BLaER1 treated with 17β-estradiol and CSF1 and Interleukin-3, amounts not matched to agents 10 nM and 100 nM (cell line): ENCODE results near the gene AKIRIN2.
A peak's percentile ranks its signal among the peaks of the same experiment; 100 is the strongest.

Experiments
- H3K27ac ChIP-seq, 11 experiments: shearing (Covaris generic); formaldehyde crosslinking; 2 replicates each; pipeline ENCODE4 v1.8.1; 2022
- H3K27me3 ChIP-seq, 11 experiments: shearing (Covaris generic); formaldehyde crosslinking; 2 replicates each; pipeline ENCODE4 v1.8.1; 2022
- H3K36me3 ChIP-seq, 11 experiments: shearing (Covaris generic); formaldehyde crosslinking; 2 replicates each; pipeline ENCODE4 v1.8.1; 2022
- H3K4me1 ChIP-seq, 10 experiments: shearing (Covaris generic); formaldehyde crosslinking; 2 replicates each; pipeline ENCODE4 v1.8.1; 2022
- H3K4me2 ChIP-seq, 11 experiments: shearing (Covaris generic); formaldehyde crosslinking; 2 replicates each; pipeline ENCODE4 v1.8.1; 2022
- H3K4me3 ChIP-seq, 10 experiments: shearing (Covaris generic); formaldehyde crosslinking; 2 replicates each; pipeline ENCODE4 v1.8.1; 2022
- H3K9ac ChIP-seq, 11 experiments: shearing (Covaris generic); formaldehyde crosslinking; 2 replicates each; pipeline ENCODE4 v1.8.1; 2022
- H3K9me3 ChIP-seq, 11 experiments: shearing (Covaris generic); formaldehyde crosslinking; replicated peaks in 1 of 11; 2 replicates each; pipeline ENCODE4 v1.8.1; 2022
- H4K20me1 ChIP-seq, 11 experiments: shearing (Covaris generic); formaldehyde crosslinking; 2 replicates each; pipeline ENCODE4 v1.8.1; 2022
- Cebpa-rat ChIP-seq, 11 experiments: shearing (Covaris generic); IDR thresholded peaks; 2 replicates each; pipeline ENCODE4 v1.8.1; 2022

The AKIRIN2 gene

DNA sequence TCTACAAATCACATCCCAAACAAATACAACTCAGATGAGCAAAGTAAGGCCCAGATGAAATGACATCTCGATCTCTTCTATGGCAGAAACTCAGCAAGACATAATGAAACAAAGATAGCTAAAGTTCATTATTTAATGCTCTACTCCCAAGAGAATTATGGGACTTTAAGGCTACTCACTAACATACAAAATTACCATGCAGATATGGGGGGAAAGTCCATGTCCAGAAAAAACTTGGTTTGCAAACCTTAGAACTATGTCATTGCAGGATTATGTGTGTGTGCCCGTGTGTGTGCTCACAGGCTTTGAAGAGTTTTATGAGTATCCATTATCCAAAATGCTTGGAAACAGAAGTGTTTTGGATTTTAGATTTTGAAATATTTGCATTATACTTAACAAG is 34.0 kb downstream of the AKIRIN2 start:
- H3K4me2 ChIP-seq, result no peak overlapping the region
- H3K27me3 ChIP-seq, result no peaks in the 10 kb centered on the region
- TF ChIP-seq Cebpa-rat (IDR thresholded peaks at IDR 0.05), result no peak
- no peak overlapping the region for H3K9ac ChIP-seq
- H3K9me3 ChIP-seq, result no peaks in the 10 kb centered on the region
- peaks cover 0 to 13% (median 0%) of the 10 kb centered on the region in 10 experiments; a peak in 1 of 20 replicates for H3K4me1 ChIP-seq
- H3K36me3 ChIP-seq, result peaks cover 0 to 36% (median 11%) of the 10 kb centered on the region in 11 experiments; a peak in 13 of 22 replicates
- H3K27ac ChIP-seq, result no peak overlapping the region
- H3K4me3 ChIP-seq, result no peak overlapping the region
- H4K20me1 ChIP-seq, result peaks cover 0 to 41% (median 0%) of the 10 kb centered on the region in 11 experiments; a peak in 4 of 22 replicates

DNA sequence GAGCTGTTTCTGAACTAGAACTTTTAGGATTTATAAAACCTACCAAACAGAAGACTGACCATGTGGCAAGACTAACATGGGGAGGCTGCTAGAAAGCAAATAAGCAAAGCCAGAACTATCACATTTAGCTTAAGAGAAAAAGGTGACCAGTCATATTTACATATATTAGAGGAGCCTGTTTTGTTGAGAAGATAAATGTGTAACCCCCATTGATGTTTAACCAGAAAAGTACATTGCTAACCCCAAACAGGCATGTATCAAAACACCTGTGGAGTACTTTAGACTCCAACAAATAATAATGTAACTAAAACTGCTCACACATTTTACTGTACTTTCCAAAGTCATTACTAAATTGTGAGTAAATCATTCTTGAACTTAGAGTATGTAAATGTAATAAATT is 35.0 kb downstream of the AKIRIN2 start:
- Histone ChIP-seq H3K4me2 (no peak overlapping the region), H3K4me3 (no peak overlapping the region), H3K27me3 (no peaks in the 10 kb centered on the region), H3K9ac (no peak overlapping the region), H3K27ac (no peak overlapping the region), H4K20me1 (peaks cover 0 to 31% (median 0%) of the 10 kb centered on the region in 11 experiments; a peak in 3 of 22 replicates), H3K9me3 (no peaks in the 10 kb centered on the region), H3K36me3 (peaks cover 0 to 30% (median 3%) of the 10 kb centered on the region in 11 experiments; a peak in 8 of 22 replicates), H3K4me1 (0 out of 20 replicates have a peak, but pooled peaks cover 0 to 6% (median 0%) of the 10 kb centered on the region in 10 experiments)
- TF ChIP-seq Cebpa-rat (IDR thresholded peaks at IDR 0.05), result no peak

DNA sequence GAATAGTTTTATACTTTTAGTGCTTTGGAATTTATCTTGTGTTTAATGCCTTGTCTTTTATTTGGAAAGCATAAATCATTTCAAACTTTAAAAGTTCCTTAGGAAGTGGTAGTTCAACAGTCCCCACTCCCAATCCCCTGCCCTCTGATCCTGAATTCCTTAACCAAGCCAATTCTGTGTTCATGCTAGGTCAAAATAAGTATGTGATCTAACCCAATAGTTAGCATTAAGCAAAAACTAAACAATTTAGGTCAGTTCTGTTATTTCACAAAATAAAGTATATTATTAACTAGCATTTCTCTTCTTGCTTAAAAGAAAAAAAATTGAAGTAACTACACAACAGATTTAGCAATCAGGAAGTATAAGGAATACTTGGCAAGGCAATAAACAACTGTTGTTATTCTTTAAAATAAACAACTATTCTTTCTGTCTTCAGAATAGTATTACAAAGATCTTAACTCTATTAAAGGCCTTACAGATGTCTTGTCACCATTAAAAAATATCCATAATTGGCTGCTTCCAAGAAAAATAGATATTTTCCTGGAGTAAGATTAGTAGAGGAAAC is 37.0 kb downstream of the AKIRIN2 start:
- Histone ChIP-seq H3K4me1 (no peaks in the 10 kb centered on the region), H3K27ac (no peak overlapping the region), H4K20me1 (peaks cover 0 to 11% (median 0%) of the 10 kb centered on the region in 11 experiments; a peak in 1 of 22 replicates), H3K9me3 (no peaks in the 10 kb centered on the region), H3K4me2 (no peak overlapping the region), H3K27me3 (no peaks in the 10 kb centered on the region), H3K9ac (no peak overlapping the region), H3K36me3 (peaks cover 0 to 15% (median 0%) of the 10 kb centered on the region in 11 experiments; a peak in 2 of 22 replicates), H3K4me3 (no peak overlapping the region)
- TF ChIP-seq Cebpa-rat (IDR thresholded peaks at IDR 0.05), result no peak

DNA sequence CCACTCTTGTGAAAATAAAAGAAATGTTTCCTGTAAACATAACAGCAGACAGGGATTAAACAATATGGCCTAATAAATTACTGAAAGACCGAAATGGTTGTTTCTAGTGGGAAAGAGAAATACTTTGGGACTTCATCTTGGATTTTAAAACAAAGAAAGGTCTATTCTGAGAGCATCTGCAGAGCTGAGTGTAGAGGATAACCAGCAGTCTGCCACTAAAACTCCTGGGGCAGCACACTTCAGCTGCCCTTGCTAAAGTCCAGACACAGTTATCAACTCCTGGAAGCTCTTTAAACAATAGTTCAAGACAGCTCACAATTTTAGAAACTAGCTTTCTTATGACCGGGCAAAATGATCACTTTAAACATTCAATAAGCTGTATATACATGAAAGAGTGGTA is 38.6 kb downstream of the AKIRIN2 start:
- TF ChIP-seq Cebpa-rat (IDR thresholded peaks at IDR 0.05), result no peak
- Histone ChIP-seq H3K9ac (no peak overlapping the region), H3K36me3 (peaks cover 0 to 15% (median 0%) of the 10 kb centered on the region in 11 experiments; a peak in 2 of 22 replicates), H4K20me1 (no peaks in the 10 kb centered on the region; a peak in 1 of 22 replicates), H3K27ac (no peak overlapping the region), H3K4me1 (peaks cover 0 to 4% (median 0%) of the 10 kb centered on the region in 10 experiments; a peak in 2 of 20 replicates), H3K4me3 (no peak overlapping the region), H3K9me3 (no peaks in the 10 kb centered on the region), H3K27me3 (no peaks in the 10 kb centered on the region), H3K4me2 (no peak overlapping the region)

DNA sequence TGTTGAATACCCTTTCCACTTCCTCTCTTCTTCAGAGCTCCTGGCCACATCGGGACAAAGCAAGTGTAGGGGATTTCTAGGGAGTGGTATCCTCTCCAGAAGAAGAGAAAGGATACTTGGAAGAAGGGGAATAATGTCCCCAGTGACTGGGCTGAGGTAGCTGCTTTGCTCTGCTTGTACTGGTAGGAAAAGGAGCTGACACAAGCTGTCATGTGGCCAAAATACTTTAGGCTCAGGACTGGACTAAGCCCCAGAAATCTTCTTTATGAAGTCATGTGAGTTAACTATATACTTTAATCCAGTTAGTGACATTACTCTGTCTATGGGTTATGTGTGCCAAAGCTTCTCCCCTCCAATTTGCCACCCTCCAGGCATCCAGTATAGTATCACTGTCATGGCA is 40.5 kb downstream of the AKIRIN2 start:
- Histone ChIP-seq H4K20me1 (no peaks in the 10 kb centered on the region), H3K4me2 (no peak overlapping the region), H3K9me3 (no peaks in the 10 kb centered on the region), H3K27me3 (no peaks in the 10 kb centered on the region), H3K4me3 (no peak overlapping the region), H3K36me3 (no peaks in the 10 kb centered on the region), H3K27ac (no peak overlapping the region), H3K9ac (no peak overlapping the region), H3K4me1 (peaks cover 0 to 19% (median 15%) of the 10 kb centered on the region in 10 experiments; a peak in 18 of 20 replicates)
- no peak for TF ChIP-seq Cebpa-rat (IDR thresholded peaks at IDR 0.05)

DNA sequence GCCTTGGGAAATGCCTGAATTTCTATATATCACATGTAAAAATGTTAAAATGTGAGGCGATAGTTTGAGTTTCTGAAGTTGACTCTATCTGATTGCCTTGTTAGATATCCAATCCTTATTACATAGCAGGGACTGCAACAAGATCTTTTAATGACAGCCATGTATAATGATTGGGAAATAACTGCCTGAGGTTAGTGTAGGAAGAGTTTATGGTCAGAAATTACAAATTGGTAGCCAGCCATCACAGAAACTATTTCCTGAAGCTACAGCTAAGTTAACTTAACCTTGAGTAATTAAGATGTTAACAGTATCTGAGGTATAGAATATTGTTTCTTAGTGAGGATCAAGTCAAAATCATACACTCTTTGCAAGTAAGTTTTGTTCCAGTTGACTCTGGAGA is 41.0 kb downstream of the AKIRIN2 start:
- Histone ChIP-seq H3K9ac (no peak overlapping the region), H3K27me3 (no peaks in the 10 kb centered on the region), H3K36me3 (no peaks in the 10 kb centered on the region), H3K4me1 (peaks cover 0 to 21% (median 18%) of the 10 kb centered on the region in 10 experiments; a peak in 19 of 20 replicates), H3K4me3 (no peak overlapping the region), H4K20me1 (no peaks in the 10 kb centered on the region), H3K27ac (no peak overlapping the region), H3K4me2 (no peak overlapping the region), H3K9me3 (no peaks in the 10 kb centered on the region)
- TF ChIP-seq Cebpa-rat (IDR thresholded peaks at IDR 0.05), result no peak

DNA sequence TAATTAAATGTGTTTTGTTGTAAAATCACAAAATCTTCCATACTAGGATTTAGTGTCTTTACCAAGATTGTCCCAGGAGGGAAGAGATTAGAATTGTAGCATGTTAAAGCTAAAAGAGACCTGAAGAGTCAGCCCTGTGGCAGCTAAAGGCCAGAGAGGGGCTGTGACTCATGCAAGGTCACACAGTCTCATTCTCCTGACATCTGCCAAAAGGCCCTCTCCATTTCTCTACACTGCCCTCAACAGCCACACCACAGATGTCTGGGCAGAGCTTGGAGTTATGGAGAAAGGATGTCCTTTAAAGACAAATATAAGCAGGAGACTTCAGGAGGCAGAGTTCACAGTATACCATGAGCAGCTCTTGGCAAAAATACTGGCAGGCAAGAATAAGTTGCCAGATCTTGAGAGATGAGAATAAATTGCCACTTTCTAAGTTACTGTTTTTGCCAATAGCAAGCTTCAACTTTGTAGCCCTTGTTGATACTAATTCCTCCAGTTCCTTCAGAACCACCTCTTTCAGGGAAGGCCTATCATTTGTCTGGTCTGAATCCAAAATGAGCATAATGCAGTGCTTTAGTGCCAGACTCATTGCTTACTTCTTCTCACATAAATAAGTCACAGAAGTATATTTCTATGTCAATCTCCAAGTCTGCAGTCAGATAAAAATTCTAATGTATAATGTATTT is 41.7 kb downstream of the AKIRIN2 start:
- no peak for TF ChIP-seq Cebpa-rat (IDR thresholded peaks at IDR 0.05)

DNA sequence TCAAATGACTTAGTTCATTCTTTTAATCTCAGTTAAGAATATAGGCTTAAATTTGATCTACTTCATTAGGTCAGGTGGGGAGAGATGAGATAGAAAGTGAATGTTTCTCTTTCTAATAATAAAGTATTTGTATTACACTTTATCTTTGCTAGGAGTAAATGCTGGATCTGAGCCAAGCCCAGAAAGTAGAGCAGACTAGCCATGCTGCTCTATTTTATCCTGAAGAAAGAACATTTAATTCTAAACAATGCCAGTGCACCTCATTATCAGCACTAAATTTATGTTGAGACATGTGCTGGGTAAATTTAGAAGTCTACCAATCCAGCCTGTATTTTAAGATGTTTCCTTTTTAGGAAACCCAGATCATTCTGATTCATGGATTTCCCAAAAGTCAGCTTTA is 43.5 kb downstream of the AKIRIN2 start:
- H4K20me1 ChIP-seq, result no peaks in the 10 kb centered on the region
- peaks cover 0 to 24% (median 20%) of the 10 kb centered on the region in 10 experiments; a peak in 19 of 20 replicates for H3K4me1 ChIP-seq
- no peak overlapping the region for H3K9ac ChIP-seq
- no peak for TF ChIP-seq Cebpa-rat (IDR thresholded peaks at IDR 0.05)
- H3K27ac ChIP-seq, result no peak overlapping the region; a peak in 1 of 22 replicates
- H3K9me3 ChIP-seq, result no peaks in the 10 kb centered on the region
- no peak overlapping the region for H3K4me3 ChIP-seq
- H3K4me2 ChIP-seq, result no peak overlapping the region
- no peaks in the 10 kb centered on the region for H3K27me3 ChIP-seq
- no peaks in the 10 kb centered on the region for H3K36me3 ChIP-seq

More for the DNA sequence above, 41.7 kb downstream of the AKIRIN2 start:
- no peaks in the 10 kb centered on the region for H3K36me3 ChIP-seq
- H3K9ac ChIP-seq, result no peak overlapping the region
- H3K4me1 ChIP-seq, result peaks cover 0 to 24% (median 20%) of the 10 kb centered on the region in 10 experiments; a peak in 19 of 20 replicates
- H3K4me3 ChIP-seq, result no peak overlapping the region
- H3K27ac ChIP-seq, result no peak overlapping the region
- H4K20me1 ChIP-seq, result no peaks in the 10 kb centered on the region
- no peaks in the 10 kb centered on the region for H3K27me3 ChIP-seq
- H3K9me3 ChIP-seq, result no peaks in the 10 kb centered on the region
- H3K4me2 ChIP-seq, result no peak overlapping the region

DNA sequence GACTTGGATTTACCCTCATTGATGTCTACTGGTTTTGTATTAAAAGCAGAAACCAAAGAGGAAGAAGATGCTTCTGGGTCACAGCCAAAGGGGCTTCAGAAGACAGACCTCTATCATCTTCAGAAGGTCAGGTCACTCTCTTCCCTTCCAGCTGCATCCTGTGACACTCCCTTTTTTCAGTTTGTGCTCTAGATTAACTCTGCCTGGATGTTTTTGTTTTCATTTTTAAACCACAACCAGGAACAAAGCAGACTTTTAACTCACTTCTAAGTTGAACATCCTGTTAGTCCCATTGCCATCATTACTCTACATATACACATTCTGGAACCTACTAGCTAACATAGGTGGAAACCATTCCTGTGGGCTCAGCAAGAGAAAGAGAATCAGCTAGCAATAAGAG is 45.2 kb downstream of the AKIRIN2 start:
- H3K36me3 ChIP-seq, result no peaks in the 10 kb centered on the region
- H3K9ac ChIP-seq, result peak overlapping the region in 2 of 11 experiments; percentile 33 to 35; a peak in 3 of 22 replicates
- no peaks in the 10 kb centered on the region for H4K20me1 ChIP-seq
- peak overlapping the region; percentile 9 to 62 (median 30); a peak in 14 of 22 replicates for H3K4me2 ChIP-seq
- TF ChIP-seq Cebpa-rat (IDR thresholded peaks at IDR 0.05), result no peak
- no peaks in the 10 kb centered on the region for H3K9me3 ChIP-seq
- H3K27me3 ChIP-seq, result no peaks in the 10 kb centered on the region
- H3K4me3 ChIP-seq, result no peak overlapping the region
- peaks cover 0 to 24% (median 20%) of the 10 kb centered on the region in 10 experiments; a peak in 19 of 20 replicates for H3K4me1 ChIP-seq
- peak overlapping the region in 10 of 11 experiments; percentile 16 to 74 (median 65); a peak in 15 of 22 replicates for H3K27ac ChIP-seq
